K562 (cell line): ENCODE data around the gene CIAO2B. TPM values are rescaled to one million over a fixed set of nuclear protein-coding genes. Genes with fewer than 3 reads are reported as not detected.

Experiments used
- ATAC-seq: fragments of 200-7000 bp; cut with Tn5 transposase; 3 replicates; pipeline ENCODE4 v1.9.1; 2020; ENCODE audit warnings: moderate library complexity
- BruUV-seq: library from RNA; stranded (reverse); fragments of 400-500 nt; replicated peaks from 2 replicates; lab custom pipeline; 2021; lab: Mats Ljungman, UMichigan
- CTCF ChIA-PET: fragments of 300-600 bp; formaldehyde crosslinking; extraction: SDS; loops from one replicate; lab custom pipeline; 2021; ENCODE audit warnings: low intra/inter-chr PET ratio; lab: Yijun Ruan, JAX
- POLR2A ChIA-PET: fragments of 300-600, 350-650 bp; sonication (Branson Sonifier 250); formaldehyde crosslinking; extraction: SDS; loops from one replicate; lab custom pipeline; 2021; ENCODE audit warnings: antibody characterized with exemption, inconsistent platforms; lab: Yijun Ruan, JAX
- DNase-seq, 4 experiments: peaks; one replicate each; pipeline versions ENCODE4 v3.0.0 to v3.0.0-alpha.2; 2011 to 2018; ENCODE audit warnings: low spot score in 3 of 4, mixed read lengths in 3 of 4; ENCODE audit errors: extremely low read depth in 1 of 4
- FAIRE-seq: peaks from 2 replicates; lab custom pipeline; 2011; peaks lifted over from hg19 to GRCh38; lab: Jason Lieb, UNC
- H2AFZ ChIP-seq: 2 replicates; pipeline ENCODE4 v1.6.0; 2011; ENCODE audit warnings: low read depth, low read length, control low read depth, inconsistent platforms
- H3K27ac ChIP-seq: fragments of 200-600 bp; 3 replicates; pipeline ENCODE4 v1.8.0; 2011; ENCODE audit warnings: low read depth, mild to moderate bottlenecking, control low read depth, inconsistent platforms, low read length, moderate library complexity, mixed read lengths; ENCODE audit errors: extremely low read depth
- H3K27me3 ChIP-seq, 2 experiments: fragments of 300-600 bp in 1 of 2; 2 replicates in 1 of 2; 3 replicates in 1 of 2; pipeline versions ENCODE4 v1.6.0 to v1.8.0; 2011; ENCODE audit warnings: inconsistent platforms in 2 of 2, low read length in 2 of 2, mild to moderate bottlenecking in 1 of 2, mixed read lengths in 1 of 2, moderate library complexity in 1 of 2; ENCODE audit not compliant: control insufficient read depth in 2 of 2, insufficient read depth in 2 of 2
- H3K36me3 ChIP-seq: fragments of 300-600 bp; 3 replicates; pipeline ENCODE4 v1.8.0; 2011; ENCODE audit warnings: mild to moderate bottlenecking, low read length, inconsistent platforms; ENCODE audit not compliant: control insufficient read depth, insufficient read depth
- H3K4me1 ChIP-seq, 2 experiments: fragments of 200-600 bp in 1 of 2; replicated peaks in 1 of 2; 2 replicates in 1 of 2; 3 replicates in 1 of 2; pipeline versions ENCODE4 v1.5.1 to v1.8.0; 2011; ENCODE audit warnings: inconsistent platforms in 2 of 2, low read length in 2 of 2, mild to moderate bottlenecking in 1 of 2, mixed read lengths in 1 of 2, moderate library complexity in 1 of 2; ENCODE audit not compliant: control insufficient read depth in 2 of 2, insufficient read depth in 2 of 2
- H3K4me2 ChIP-seq: 2 replicates; pipeline ENCODE4 v1.6.1; 2011; ENCODE audit warnings: low read length, control low read depth, inconsistent platforms, mixed read lengths; ENCODE audit not compliant: insufficient read depth
- H3K4me3 ChIP-seq: fragments of 200-600 bp; sonication (generic), shearing (Covaris generic); 2 replicates; pipeline ENCODE4 v1.5.1; 2016; ENCODE audit warnings: control low read depth, inconsistent platforms
- H3K79me2 ChIP-seq: fragments of 200-600 bp; 3 replicates; pipeline ENCODE4 v1.8.0; 2011; ENCODE audit warnings: low read length, inconsistent platforms; ENCODE audit not compliant: control insufficient read depth, insufficient read depth
- H3K9ac ChIP-seq, 2 experiments: 2 replicates each; pipeline versions ENCODE4 v1.6.0 to v1.6.1; 2011; ENCODE audit warnings: low read depth in 2 of 2, low read length in 2 of 2, control low read depth in 1 of 2, inconsistent platforms in 1 of 2, mild to moderate bottlenecking in 1 of 2, mixed read lengths in 1 of 2; ENCODE audit not compliant: insufficient read depth in 1 of 2
- H3K9me1 ChIP-seq: one replicate; pipeline ENCODE4 v1.6.0; 2011; ENCODE audit warnings: inconsistent platforms, mild to moderate bottlenecking, low read length, moderate library complexity; ENCODE audit not compliant: control insufficient read depth, insufficient read depth
- H3K9me3 ChIP-seq: replicated peaks from 2 replicates; pipeline ENCODE4 v1.5.1; 2011; ENCODE audit warnings: low read depth, low read length, inconsistent platforms; ENCODE audit not compliant: control insufficient read depth, insufficient read depth
- H4K20me1 ChIP-seq: replicated peaks from 2 replicates; pipeline ENCODE4 v1.6.1; 2011; ENCODE audit warnings: low read length, inconsistent platforms, mixed read lengths; ENCODE audit not compliant: control insufficient read depth, insufficient read depth
- POLR2G ChIP-seq: fragments of 200-400 bp; formaldehyde crosslinking; IDR thresholded peaks from 2 replicates; pipeline ENCODE4 v1.6.1; 2017; ENCODE audit warnings: low read depth, mild to moderate bottlenecking, antibody characterized with exemption, low read length, moderate library complexity
- WGBS: fragments of 100-300 bp; shearing (Covaris generic); methylation state at CpG from one replicate; pipeline ENCODE4 v1.1.6; 2016; ENCODE audit warnings: low coverage, mixed read lengths; ENCODE audit not compliant: insufficient coverage; ENCODE audit errors: missing lambda C conversion rate; 5-methylcytosine and 5-hydroxymethylcytosine counted together
- in situ Hi-C: fragments of 300-500 bp; cut with MboI; formaldehyde crosslinking; loops from 4 replicates; pipeline ENCODE4 v1.15.0; 2018; ENCODE audit warnings: inconsistent platforms, mixed read lengths
- intact Hi-C: fragments of 100-400 bp; cut with micrococcal nuclease; formaldehyde crosslinking; loops from 2 replicates; pipeline ENCODE4 v1.14.2; 2022
- polyA plus RNA-seq, 8 experiments: library from polyadenylated mRNA; depleted of rRNA in 4 of 8; stranded (reverse) in 5 of 8; unstranded in 3 of 8; fragments of >200 nt; fragmentation: Nextera tagmentation in 2 of 8; fragmentation: Illumina TruSeq in 1 of 8; extraction: Ambion mirVana in 2 of 8; extraction: Trizol in 1 of 8; gene quantifications; 2 replicates each; pipeline versions ENCODE4 v1.2.1 to v1.2.3, GENCODE V29; 2011 to 2014; ENCODE audit warnings: inconsistent platforms in 1 of 8, missing spikeins in 1 of 8
- total RNA-seq, 7 experiments: library from RNA; depleted of rRNA in 6 of 7; stranded (reverse); fragments of >200 nt in 6 of 7; fragmentation: Illumina TruSeq in 2 of 7; extraction: Trizol in 2 of 7; gene quantifications; 2 replicates each; pipeline versions ENCODE4 v1.2.1 to v1.2.3, GENCODE V29; 2011 to 2021; ENCODE audit warnings: low replicate concordance in 1 of 7
- TF ChIP-seq, protein P1 (sequence below): sonication (generic); formaldehyde crosslinking; IDR thresholded peaks from 2 replicates; pipeline ENCODE4 v1.8.0; 2022; ENCODE audit warnings: mild to moderate bottlenecking, low read depth, missing genetic modification reagents
- TF ChIP-seq, protein P2 (sequence below): sonication (generic); formaldehyde crosslinking; IDR thresholded peaks from 2 replicates; pipeline ENCODE4 v1.8.1; 2023; ENCODE audit warnings: mild to moderate bottlenecking, missing genetic modification reagents

The CIAO2B gene
- total and polyA plus RNA-seq, 9 of the 15 experiments (the other 6 are each of a cell fraction or from before 2014, with no cell fraction given), result 86.8 to 182 (median 113) TPM

DNA sequence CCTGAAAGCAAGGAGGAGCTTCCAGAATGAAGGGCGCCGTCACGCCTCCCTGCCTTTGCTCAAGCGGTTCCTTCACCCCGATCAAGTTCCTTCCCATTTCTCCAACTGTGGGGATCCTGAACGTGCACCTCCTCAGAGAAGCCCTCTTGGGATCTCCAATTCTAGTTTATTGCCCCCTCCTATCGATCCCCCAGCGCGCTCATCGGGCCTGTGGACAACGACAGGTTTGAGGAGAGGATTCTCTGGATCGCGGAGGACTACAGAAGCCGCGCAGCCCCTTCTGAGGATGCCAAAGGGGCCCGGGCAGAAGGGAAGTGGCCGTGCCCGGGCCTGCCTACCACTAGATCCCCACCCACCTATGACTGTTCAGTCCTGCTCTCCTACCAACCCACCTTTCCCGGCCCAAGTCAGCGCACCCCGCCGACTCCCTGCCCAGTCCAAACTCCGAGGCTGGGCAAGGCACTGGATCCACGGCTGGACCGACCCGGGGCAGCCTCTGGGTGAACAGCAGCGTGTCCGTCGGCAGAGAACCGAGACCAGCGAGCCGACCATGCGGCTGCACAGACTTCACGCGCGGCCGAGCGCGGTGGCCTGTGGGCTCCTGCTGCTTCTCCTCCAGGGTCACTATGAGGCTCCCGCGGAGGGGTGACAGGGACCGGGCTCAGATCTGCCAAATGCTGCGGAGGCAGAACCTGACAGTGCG is 14.1 kb upstream of the CIAO2B start:
- no peak overlapping the region for H3K4me3 ChIP-seq
- H3K27ac ChIP-seq, result no peak overlapping the region
- H3K36me3 ChIP-seq, result peaks cover 7% of the 10 kb centered on the region; the same call in 1 of the 3 replicates
- H3K4me2 ChIP-seq, result no peak overlapping the region
- no peak for DNase-seq
- no peaks in the 10 kb centered on the region for H3K27me3 ChIP-seq
- H4K20me1 ChIP-seq, result no peaks in the 10 kb centered on the region
- no peak for FAIRE-seq
- 64% methylated on average over 37 of the region's 44 CpGs for WGBS
- no peaks in the 10 kb centered on the region for H3K9me1 ChIP-seq
- intact Hi-C loops (loop anchor here (5.0 kb wide), 2 partner anchors 51 to 154 kb away; no protein-coding TSS in a partner anchor), in situ Hi-C loops (no loop called here)
- H3K9ac ChIP-seq, result peak overlapping the region in 1 of 2 experiments; percentile 36; a peak in 1 of 4 replicates
- CTCF ChIA-PET, result interaction anchor here (0.6 to 2.4 kb wide), 2 partner anchors 153 to 225 kb away, joined by 3 to 9 read pairs; no protein-coding TSS in a partner anchor
- peaks cover 0 to 16% of the 10 kb centered on the region in 2 experiments; a peak in 1 of 5 replicates for H3K4me1 ChIP-seq
- H2AFZ ChIP-seq, result peak overlapping the region; percentile 40; the same call in 1 of the 2 replicates
- BruUV-seq, result no TSS peak
- POLR2A ChIA-PET, result no interaction called here
- TF ChIP-seq POLR2G, result peak; percentile 37; the same call in 1 of the 2 replicates
- TF ChIP-seq, protein P1, sequence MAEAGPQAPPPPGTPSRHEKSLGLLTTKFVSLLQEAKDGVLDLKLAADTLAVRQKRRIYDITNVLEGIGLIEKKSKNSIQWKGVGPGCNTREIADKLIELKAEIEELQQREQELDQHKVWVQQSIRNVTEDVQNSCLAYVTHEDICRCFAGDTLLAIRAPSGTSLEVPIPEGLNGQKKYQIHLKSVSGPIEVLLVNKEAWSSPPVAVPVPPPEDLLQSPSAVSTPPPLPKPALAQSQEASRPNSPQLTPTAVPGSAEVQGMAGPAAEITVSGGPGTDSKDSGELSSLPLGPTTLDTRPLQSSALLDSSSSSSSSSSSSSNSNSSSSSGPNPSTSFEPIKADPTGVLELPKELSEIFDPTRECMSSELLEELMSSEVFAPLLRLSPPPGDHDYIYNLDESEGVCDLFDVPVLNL, result no peak
- TF ChIP-seq, protein P2, sequence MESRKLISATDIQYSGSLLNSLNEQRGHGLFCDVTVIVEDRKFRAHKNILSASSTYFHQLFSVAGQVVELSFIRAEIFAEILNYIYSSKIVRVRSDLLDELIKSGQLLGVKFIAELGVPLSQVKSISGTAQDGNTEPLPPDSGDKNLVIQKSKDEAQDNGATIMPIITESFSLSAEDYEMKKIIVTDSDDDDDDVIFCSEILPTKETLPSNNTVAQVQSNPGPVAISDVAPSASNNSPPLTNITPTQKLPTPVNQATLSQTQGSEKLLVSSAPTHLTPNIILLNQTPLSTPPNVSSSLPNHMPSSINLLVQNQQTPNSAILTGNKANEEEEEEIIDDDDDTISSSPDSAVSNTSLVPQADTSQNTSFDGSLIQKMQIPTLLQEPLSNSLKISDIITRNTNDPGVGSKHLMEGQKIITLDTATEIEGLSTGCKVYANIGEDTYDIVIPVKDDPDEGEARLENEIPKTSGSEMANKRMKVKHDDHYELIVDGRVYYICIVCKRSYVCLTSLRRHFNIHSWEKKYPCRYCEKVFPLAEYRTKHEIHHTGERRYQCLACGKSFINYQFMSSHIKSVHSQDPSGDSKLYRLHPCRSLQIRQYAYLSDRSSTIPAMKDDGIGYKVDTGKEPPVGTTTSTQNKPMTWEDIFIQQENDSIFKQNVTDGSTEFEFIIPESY (CRISPR knock-in tag), result peak; percentile 71
- H3K79me2 ChIP-seq, result no peaks in the 10 kb centered on the region
- peaks cover 2% of the 10 kb centered on the region for H3K9me3 ChIP-seq
- ATAC-seq, result no peak
